Peyer's patch (tissue), 4 donors: Measurements from ENCODE around the gene DSCAML1.

Source experiments
- CTCF ChIP-seq, 6 experiments: fragments of 450-650 bp in 4 of 6; fragments of 200-600 bp in 2 of 6; sonication (generic) in 1 of 6; IDR thresholded peaks; one replicate each; pipeline ENCODE4 v1.5.1; 2017 to 2019; ENCODE audit warnings: antibody characterized with exemption in 6 of 6, mild to moderate bottlenecking in 3 of 6, moderate library complexity in 1 of 6
- POLR2A ChIP-seq, 2 donors: fragments of 450-650 bp; IDR thresholded peaks; one replicate each; pipeline ENCODE4 v1.5.1; 2017; ENCODE audit warnings: antibody characterized with exemption in 2 of 2, mild to moderate bottlenecking in 2 of 2, moderate library complexity in 2 of 2

- peak in 4 of 6 experiments; percentile 33 to 65 (median 64) for TF ChIP-seq CTCF (IDR thresholded peaks at IDR 0.05)
- TF ChIP-seq POLR2A (IDR thresholded peaks at IDR 0.05): no peak
Observed at GRCh38 chr11:117809236-117810055, 12.4 kb upstream of the DSCAML1 start.
